DND-41 (cell line): ENCODE measurements around the gene IGSF11.

Source experiments
- ATAC-seq: fragments of 200-7000 bp; cut with Tn5 transposase; 3 replicates; pipeline ENCODE4 v1.9.1; 2021; ENCODE audit warnings: low read depth; ENCODE audit not compliant: insufficient read depth
- DNase-seq: peaks from one replicate; pipeline ENCODE4 v3.0.0-alpha.2; 2020
- H2AFZ ChIP-seq: 2 replicates; pipeline ENCODE4 v1.6.0; 2012; ENCODE audit warnings: low read depth, low read length
- H3K27ac ChIP-seq: 2 replicates; pipeline ENCODE4 v1.5.1; 2012; ENCODE audit warnings: low read length, inconsistent platforms
- H3K27me3 ChIP-seq: fragments of 200-600 bp; sonication (generic); 2 replicates; pipeline ENCODE4 v1.6.0; 2012; ENCODE audit warnings: low read length, mild to moderate bottlenecking, inconsistent platforms; ENCODE audit not compliant: insufficient read depth, poor library complexity
- H3K36me3 ChIP-seq: 2 replicates; pipeline ENCODE4 v1.5.1; 2012; ENCODE audit warnings: low read length, inconsistent platforms; ENCODE audit not compliant: insufficient read depth
- H3K4me1 ChIP-seq: 2 replicates; pipeline ENCODE4 v1.5.1; 2012; ENCODE audit warnings: mild to moderate bottlenecking, low read length; ENCODE audit not compliant: insufficient read depth
- H3K4me2 ChIP-seq: 2 replicates; pipeline ENCODE4 v1.6.0; 2012; ENCODE audit warnings: mild to moderate bottlenecking, moderate library complexity, low read length, inconsistent platforms; ENCODE audit not compliant: insufficient read depth
- H3K4me3 ChIP-seq, 2 experiments: fragments of 200-600 bp in 1 of 2; shearing (Covaris generic) in 1 of 2; 2 replicates each; pipeline ENCODE4 v1.5.1; 2012 to 2016; ENCODE audit warnings: inconsistent platforms in 2 of 2, low read length in 2 of 2, mild to moderate bottlenecking in 2 of 2, low read depth in 1 of 2, moderate library complexity in 1 of 2
- H3K79me2 ChIP-seq: 2 replicates; pipeline ENCODE4 v1.6.0; 2012; ENCODE audit warnings: low read length, inconsistent platforms; ENCODE audit not compliant: insufficient read depth
- H3K9ac ChIP-seq: 2 replicates; pipeline ENCODE4 v1.6.0; 2012; ENCODE audit warnings: low read depth, mild to moderate bottlenecking, inconsistent platforms, low read length, moderate library complexity
- H3K9me3 ChIP-seq: 2 replicates; pipeline ENCODE4 v1.5.1; 2012; ENCODE audit warnings: low read length, moderate library complexity, mild to moderate bottlenecking, inconsistent platforms; ENCODE audit not compliant: insufficient read depth, severe bottlenecking
- H4K20me1 ChIP-seq: 2 replicates; pipeline ENCODE4 v1.6.0; 2012; ENCODE audit warnings: low read length; ENCODE audit not compliant: insufficient read depth
- CTCF ChIP-seq: IDR thresholded peaks from 2 replicates; pipeline ENCODE4 v1.5.1; 2012; ENCODE audit warnings: borderline replicate concordance, low read length, moderate library complexity, mild to moderate bottlenecking; ENCODE audit not compliant: poor library complexity, severe bottlenecking; ENCODE audit errors: extremely low read depth
- EZH2 ChIP-seq: IDR thresholded peaks from 3 replicates; pipeline ENCODE4 v1.6.1; 2012; ENCODE audit warnings: borderline replicate concordance, low read depth, mild to moderate bottlenecking, moderate library complexity, low read length, inconsistent platforms; ENCODE audit not compliant: severe bottlenecking

IGSF11 gene

DNA sequence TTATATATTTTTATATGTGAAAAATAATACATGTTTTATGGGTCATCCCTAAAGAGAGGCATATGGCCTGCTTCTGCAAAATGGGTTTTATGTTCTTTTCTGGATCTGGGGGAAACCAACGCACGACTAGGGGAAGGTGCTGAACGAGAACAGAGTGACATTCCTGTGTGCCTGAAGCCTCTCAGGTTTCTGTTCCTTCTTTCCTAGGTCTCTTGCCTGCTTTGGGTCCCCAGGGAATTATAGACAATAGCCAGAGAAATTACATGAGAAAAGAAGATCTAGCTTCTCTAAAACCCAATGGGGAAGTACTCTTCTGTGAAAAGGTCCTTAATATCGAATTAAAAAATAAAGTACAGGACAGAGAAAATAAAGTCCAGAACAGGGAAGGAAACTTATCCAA, 66.5 kb downstream of the IGSF11 start:
- TF ChIP-seq CTCF, result no peak
- no peak for TF ChIP-seq EZH2
- Histone ChIP-seq H3K27ac (no peak overlapping the region), H4K20me1 (no peaks in the 10 kb centered on the region), H3K4me3 (no peak overlapping the region), H3K79me2 (no peaks in the 10 kb centered on the region), H3K9ac (no peak overlapping the region), H3K4me1 (no peaks in the 10 kb centered on the region), H3K36me3 (no peaks in the 10 kb centered on the region), H2AFZ (no peak overlapping the region), H3K4me2 (no peak overlapping the region), H3K27me3 (no peaks in the 10 kb centered on the region), H3K9me3 (no peaks in the 10 kb centered on the region)
- no peak for DNase-seq
- ATAC-seq, result no peak

DNA sequence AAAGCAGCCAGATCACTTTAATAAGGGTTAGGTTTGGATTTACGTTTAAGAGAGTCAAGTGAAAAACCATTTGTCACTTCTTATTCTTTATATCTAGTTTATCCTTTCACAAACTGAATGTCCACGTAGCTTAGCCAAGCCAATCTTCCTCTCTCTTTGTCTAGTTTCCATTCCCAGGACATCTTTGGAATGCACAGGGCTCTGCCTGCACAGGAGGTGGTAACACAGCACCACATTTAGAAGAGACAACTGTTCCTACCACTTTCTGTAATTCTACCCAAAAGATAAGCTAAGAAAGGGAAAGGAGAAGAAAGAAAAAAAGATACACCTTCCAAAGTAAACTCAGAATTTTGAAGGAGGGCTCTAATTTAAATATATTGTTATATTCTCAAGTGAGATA, 67.9 kb downstream of the IGSF11 start:
- Histone ChIP-seq H3K4me1 (no peaks in the 10 kb centered on the region), H3K9me3 (no peaks in the 10 kb centered on the region), H3K27ac (no peak overlapping the region), H3K79me2 (no peaks in the 10 kb centered on the region), H3K4me2 (no peak overlapping the region), H3K4me3 (no peak overlapping the region), H2AFZ (no peak overlapping the region), H3K27me3 (no peaks in the 10 kb centered on the region), H3K9ac (no peak overlapping the region), H4K20me1 (no peaks in the 10 kb centered on the region), H3K36me3 (no peaks in the 10 kb centered on the region)
- no peak for ATAC-seq
- DNase-seq, result no peak
- no peak for TF ChIP-seq CTCF
- TF ChIP-seq EZH2, result no peak

GRCh38 chr3:118963711-118964110, 70.9 kb downstream of the IGSF11 start:
- no peak overlapping the region for H3K9ac ChIP-seq
- no peaks in the 10 kb centered on the region for H4K20me1 ChIP-seq
- ATAC-seq (no peak), DNase-seq (no peak)
- H2AFZ ChIP-seq, result no peak overlapping the region
- TF ChIP-seq EZH2, result no peak
- no peak for TF ChIP-seq CTCF
- no peak overlapping the region for H3K4me3 ChIP-seq
- H3K4me2 ChIP-seq, result no peak overlapping the region
- H3K9me3 ChIP-seq, result no peaks in the 10 kb centered on the region
- H3K4me1 ChIP-seq, result no peaks in the 10 kb centered on the region
- H3K79me2 ChIP-seq, result no peaks in the 10 kb centered on the region
- H3K27me3 ChIP-seq, result no peaks in the 10 kb centered on the region
- H3K36me3 ChIP-seq, result no peaks in the 10 kb centered on the region
- H3K27ac ChIP-seq, result no peak overlapping the region

- Histone ChIP-seq H4K20me1 (no peaks in the 10 kb centered on the region), H3K79me2 (no peaks in the 10 kb centered on the region), H3K9me3 (no peaks in the 10 kb centered on the region), H3K4me3 (no peak overlapping the region), H2AFZ (no peak overlapping the region), H3K36me3 (no peaks in the 10 kb centered on the region), H3K4me1 (no peaks in the 10 kb centered on the region), H3K27ac (no peak overlapping the region), H3K9ac (no peak overlapping the region), H3K27me3 (no peaks in the 10 kb centered on the region), H3K4me2 (no peak overlapping the region)
- DNase-seq (no peak), ATAC-seq (no peak)
- no peak for TF ChIP-seq EZH2
Measured at GRCh38 chr3:118960876-118961450, 73.7 kb downstream of the IGSF11 start.
